ENCODE data around the gene IGF2R.

The IGF2R gene

DNA sequence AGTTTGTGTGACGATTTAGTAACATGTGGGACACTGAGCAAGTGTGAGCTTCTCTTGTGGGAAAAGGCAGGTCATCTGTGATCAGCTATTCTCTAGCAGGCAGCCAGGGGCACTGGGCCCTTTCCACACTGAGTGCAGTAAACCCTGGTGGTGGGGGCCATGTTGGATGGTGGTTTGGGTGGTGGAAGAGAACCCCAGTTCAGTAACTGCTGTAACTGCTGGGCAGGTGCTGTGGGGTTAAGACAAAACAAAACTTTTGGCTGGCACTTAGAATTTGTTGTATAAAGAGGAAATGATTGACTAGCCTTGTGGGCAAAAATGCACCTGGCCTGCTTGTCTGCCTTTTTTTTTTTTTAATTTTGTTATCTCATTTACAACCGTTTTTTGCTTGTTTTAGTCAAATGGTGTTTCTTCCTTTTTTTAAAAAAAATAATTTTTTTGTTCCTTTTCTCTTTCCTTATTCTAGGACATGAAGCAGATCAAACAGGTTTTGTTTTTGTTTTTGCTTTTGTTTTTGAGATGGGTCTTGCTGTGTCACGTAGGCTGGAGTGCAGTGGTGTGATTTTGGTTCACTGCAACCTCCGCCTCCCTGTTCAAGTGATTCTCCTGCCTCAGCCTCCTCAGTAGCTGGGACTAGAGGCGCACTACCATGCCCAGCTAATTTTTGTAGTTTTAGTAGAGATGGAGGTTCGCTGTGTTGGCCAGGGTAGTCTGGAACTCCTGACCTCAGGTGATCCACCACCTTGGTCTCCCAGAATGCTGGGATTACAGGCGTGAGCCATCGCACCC lies 59.8 kb downstream of the IGF2R start:
- no peak for DNase-seq (ENCODE audit: low spot score)

GRCh38 chr6:160029525-160029924 lies 60.6 kb downstream of the IGF2R start:
- no peak for DNase-seq (ENCODE audit: low spot score)

DNA sequence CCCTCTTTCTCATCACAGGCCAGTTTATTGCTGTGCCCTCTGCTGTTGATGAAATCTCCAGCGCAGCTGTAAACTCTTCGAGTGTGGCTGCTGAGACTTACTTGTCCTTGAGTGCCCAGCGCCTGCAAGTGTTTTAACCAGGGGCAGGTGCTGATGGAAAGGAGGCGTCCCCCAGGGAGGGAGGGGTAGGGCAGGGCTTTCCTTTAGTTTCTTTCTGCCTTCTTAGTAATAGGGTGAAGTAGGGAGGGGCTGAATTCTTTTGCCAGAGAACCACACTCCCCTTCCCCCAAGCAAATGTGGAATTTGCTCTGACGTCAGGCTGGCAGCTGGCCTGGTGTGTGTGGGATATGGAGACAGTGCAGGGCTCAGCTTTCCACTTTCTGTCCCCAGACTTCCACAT lies 61.2 kb downstream of the IGF2R start:
- peak; percentile 65 for DNase-seq (ENCODE audit: low spot score)

GRCh38 chr6:160031442-160031841 lies 62.6 kb downstream of the IGF2R start:
- DNase-seq (ENCODE audit: low spot score), result no peak

GRCh38 chr6:160031871-160032270 lies 63.0 kb downstream of the IGF2R start:
- no peak for DNase-seq (ENCODE audit: low spot score)

- no peak for DNase-seq (ENCODE audit: low spot score)
Observed at GRCh38 chr6:160032538-160032937, 63.7 kb downstream of the IGF2R start.

DNA sequence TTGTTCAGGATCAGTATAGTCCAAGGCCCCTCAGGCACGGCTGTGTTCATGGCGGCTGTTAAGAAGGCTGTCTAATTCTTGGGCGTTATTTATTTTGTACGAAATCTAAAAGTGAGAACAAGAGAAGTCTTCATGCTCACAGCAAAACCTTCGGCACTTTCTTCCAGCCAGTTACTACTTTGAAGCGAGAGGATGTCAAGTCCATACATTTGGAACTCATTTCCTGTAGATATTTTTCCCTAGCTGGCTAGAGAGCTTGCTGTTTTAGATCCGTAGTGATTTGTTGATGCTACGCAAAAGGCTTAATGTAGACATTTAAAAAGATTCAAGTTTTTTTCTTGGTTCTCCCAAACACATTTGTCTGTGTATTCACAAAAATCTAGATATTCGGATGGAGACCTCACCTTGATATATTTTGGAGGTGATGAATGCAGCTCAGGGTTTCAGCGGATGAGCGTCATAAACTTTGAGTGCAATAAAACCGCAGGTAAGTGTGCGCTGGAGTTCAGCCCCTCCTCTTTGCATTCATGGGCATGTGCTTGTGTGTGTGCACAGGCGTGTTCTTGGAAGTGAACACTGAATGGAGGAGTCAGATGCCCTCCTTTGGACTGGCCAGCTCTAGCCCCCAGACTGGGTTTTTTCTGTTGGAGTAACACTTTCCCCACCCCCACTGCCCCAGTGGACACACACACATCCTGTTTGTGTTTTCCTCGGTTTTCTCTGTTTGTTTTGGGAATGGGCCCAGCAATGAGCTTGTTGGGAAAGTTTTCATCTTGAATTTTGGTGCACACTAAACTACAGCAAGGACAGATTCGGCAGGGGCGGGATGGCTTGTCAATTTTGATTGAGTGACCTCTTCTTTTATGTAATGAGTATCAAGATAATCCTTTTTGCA lies 65.4 kb downstream of the IGF2R start:
- DNase-seq (ENCODE audit: low spot score), result no peak

- DNase-seq (ENCODE audit: low spot score), result no peak
Observed at GRCh38 chr6:160035241-160035640, 66.4 kb downstream of the IGF2R start.

DNA sequence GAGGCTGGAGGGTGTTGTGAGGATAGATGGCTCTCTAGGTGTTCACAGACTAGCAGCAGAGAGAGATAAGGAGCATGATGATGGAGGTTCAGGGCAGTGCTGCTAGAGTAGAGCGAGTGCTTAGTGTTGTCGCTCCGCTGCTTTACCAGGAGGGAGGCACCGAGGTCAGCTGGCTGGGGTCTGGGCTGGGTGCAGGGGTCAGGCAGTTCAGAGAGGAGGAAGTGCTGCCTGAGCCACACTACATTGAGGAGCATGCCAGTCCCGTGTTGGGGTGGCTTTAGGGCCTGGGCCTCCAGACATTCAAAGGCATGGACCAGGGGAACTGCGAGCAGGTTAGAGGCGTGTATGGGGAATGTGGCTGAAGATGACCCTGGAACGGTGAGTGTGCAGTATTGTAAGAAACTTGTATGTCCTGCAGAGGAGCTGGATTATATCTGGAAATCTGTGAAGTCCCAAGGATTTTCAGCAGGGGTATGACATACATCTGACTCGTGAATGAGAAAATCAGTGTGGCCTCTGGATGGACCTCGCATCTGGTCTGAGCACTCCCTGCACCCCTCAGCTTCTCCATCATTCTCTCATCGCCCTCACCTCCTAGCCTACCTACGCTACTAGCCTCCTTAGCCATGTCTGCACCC lies 66.9 kb downstream of the IGF2R start:
- no peak for DNase-seq (ENCODE audit: low spot score)

DNA sequence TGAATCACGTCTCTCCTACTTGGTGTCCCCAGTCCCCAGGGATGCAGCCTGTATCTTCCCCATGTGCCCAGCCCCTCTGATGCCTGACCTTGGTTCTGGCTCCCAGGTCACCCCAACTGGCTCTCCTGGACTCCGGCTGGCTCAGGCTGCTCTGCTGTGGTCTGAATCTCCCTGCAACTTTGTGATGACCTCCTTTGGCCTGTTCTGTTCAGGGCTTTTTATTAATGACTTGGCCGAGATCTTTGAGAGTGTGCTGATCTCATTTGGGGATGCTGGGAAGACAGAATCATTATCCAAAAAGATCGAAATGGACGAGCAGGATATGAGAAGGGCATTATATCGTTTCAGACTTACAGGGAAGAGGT lies 67.4 kb downstream of the IGF2R start:
- DNase-seq (ENCODE audit: low spot score), result no peak

DNA sequence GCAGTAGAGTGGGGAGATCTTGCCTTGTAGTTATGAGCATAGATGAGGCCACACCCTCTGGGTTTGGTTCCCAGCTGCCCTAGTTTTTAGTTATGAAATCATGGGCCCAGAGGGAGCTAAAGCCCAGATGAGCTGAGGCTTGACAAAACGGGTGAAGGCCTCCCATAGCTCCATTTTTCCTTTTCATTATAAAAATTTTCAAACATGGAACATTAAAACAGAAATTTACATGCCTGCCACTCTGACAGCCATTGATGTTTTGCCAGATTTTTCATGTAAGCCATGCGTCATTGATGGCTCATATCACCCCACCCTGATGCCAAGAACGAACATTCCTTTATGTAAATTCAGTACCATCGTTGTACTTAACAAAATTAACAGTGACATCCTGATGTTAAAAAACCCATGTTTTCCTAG lies 67.9 kb downstream of the IGF2R start:
- no peak for DNase-seq (ENCODE audit: low spot score)

DNA sequence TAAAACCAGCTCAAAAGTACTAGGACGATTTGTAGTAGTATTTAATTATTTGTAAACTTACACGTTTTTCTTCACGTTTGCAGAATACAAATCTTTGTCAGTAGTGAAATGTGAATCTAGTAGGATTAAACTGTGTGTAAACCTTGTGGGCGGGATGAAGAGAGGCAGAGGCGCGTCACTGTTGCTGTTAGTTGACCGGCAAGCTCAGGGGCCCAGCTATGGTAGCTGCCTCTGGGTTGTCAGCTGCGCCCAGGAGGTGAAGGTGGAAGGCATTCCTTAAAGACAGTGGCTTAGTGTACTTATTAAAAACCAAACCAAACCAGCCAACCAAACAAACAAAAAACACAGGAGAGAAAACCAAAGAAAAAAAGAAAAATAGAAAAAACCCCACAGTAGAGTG lies 69.6 kb downstream of the IGF2R start:
- no peak for DNase-seq (ENCODE audit: low spot score)

DNA sequence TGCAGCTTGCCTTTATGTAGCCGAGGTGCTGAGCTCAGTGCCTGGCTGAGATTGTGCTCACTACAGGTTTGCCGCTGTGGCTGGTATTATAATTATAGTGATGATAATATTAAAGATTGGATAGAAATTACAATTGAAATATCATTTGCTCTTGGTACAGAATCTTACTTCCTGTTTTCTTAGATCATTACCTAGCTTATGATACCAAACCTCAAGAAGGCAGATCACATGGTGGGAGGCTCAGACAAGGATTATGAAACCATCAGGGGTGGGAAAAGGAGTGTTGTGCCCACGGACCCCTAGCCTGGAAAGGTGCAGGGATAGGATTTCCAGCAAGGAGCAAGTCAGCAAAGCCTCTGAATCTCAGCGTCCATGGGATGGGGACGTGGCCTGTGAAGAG lies 70.6 kb downstream of the IGF2R start:
- DNase-seq (ENCODE audit: low spot score), result no peak

DNA sequence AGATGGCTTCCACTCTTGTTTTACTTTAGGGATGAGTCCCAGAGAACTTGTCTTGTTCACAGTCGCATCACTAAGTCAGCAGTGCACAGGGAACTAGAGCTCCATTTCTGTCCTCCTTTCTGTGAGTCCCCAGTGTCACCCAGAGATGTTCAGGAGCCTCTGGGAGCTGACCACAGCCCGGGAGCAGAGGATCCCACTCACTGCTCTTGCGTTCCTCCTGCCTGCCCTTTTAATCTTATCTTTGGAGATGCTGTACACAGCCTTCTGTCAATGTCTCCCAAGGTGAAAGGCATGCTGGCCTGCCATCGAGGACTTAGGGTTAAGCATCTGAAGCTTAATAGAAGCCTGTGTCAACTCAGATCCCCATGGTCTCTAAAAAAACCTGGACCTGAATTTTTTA lies 71.2 kb downstream of the IGF2R start:
- DNase-seq (ENCODE audit: low spot score), result no peak

- no peak for DNase-seq (ENCODE audit: low spot score)
Observed at GRCh38 chr6:160040527-160041264, 71.8 kb downstream of the IGF2R start.

- DNase-seq (ENCODE audit: low spot score), result no peak
Observed at GRCh38 chr6:160041608-160042007, 72.7 kb downstream of the IGF2R start.

GRCh38 chr6:160042014-160042773 lies 73.3 kb downstream of the IGF2R start:
- DNase-seq (ENCODE audit: low spot score), result no peak

- DNase-seq (ENCODE audit: low spot score), result no peak
Observed at GRCh38 chr6:160042788-160043301, 74.0 kb downstream of the IGF2R start.

GRCh38 chr6:160043784-160044183 lies 74.9 kb downstream of the IGF2R start:
- DNase-seq (ENCODE audit: low spot score), result no peak

GRCh38 chr6:160044687-160045086 lies 75.8 kb downstream of the IGF2R start:
- DNase-seq (ENCODE audit: low spot score), result no peak

GRCh38 chr6:160048471-160048870 lies 79.6 kb downstream of the IGF2R start:
- DNase-seq (ENCODE audit: low spot score), result no peak
